GM12873 (cell line): ENCODE results near the gene SPTBN1.

Source experiments
- CTCF ChIP-seq: IDR thresholded peaks from 2 replicates; pipeline ENCODE4 v1.5.1; 2012; ENCODE audit warnings: low read depth, mild to moderate bottlenecking, moderate library complexity, low read length, control low read depth; ENCODE audit not compliant: insufficient read depth; ENCODE audit errors: missing control alignments

Gene SPTBN1

GRCh38 chr2:54513363-54513715 is 57.2 kb downstream of the SPTBN1 start:
- TF ChIP-seq CTCF, result no peak

GRCh38 chr2:54514822-54515569 is 58.9 kb downstream of the SPTBN1 start:
- TF ChIP-seq CTCF, result no peak

- no peak for TF ChIP-seq CTCF
Observed at GRCh38 chr2:54516842-54517241, 60.7 kb downstream of the SPTBN1 start.

GRCh38 chr2:54518430-54518829 is 62.3 kb downstream of the SPTBN1 start:
- no peak for TF ChIP-seq CTCF

- no peak for TF ChIP-seq CTCF
Observed at GRCh38 chr2:54519841-54520459, 63.8 kb downstream of the SPTBN1 start.

GRCh38 chr2:54520687-54521086 is 64.6 kb downstream of the SPTBN1 start:
- TF ChIP-seq CTCF, result no peak

- peak; percentile 78 for TF ChIP-seq CTCF
Observed at GRCh38 chr2:54522624-54523281, 66.6 kb downstream of the SPTBN1 start.
